DMS79 (cell line): Measurements from ENCODE around the gene PDHB.
"Not testable (repeated sequence)": the region's sequence is repeated elsewhere in the genome, so short reads cannot be mapped to it uniquely, and the experiment has no call there.

ENCODE experiments used
- DNase-seq: peaks from one replicate; lab custom pipeline; 2025; lab: John Stamatoyannopoulos, UW

The PDHB gene

GRCh38 chr3:58437276-58437675 lies 3.6 kb upstream of the PDHB start:
- not testable (repeated sequence) for DNase-seq

GRCh38 chr3:58434990-58435389 lies 1.4 kb upstream of the PDHB start:
- no peak for DNase-seq

GRCh38 chr3:58434511-58434910 lies 879 bp upstream of the PDHB start:
- DNase-seq, result no peak

GRCh38 chr3:58434168-58434504 lies 504 bp upstream of the PDHB start:
- DNase-seq, result no peak

GRCh38 chr3:58432905-58433304 lies 727 bp downstream of the PDHB start:
- DNase-seq, result no peak

- DNase-seq, result no peak
Observed at GRCh38 chr3:58429657-58430056, 4.0 kb downstream of the PDHB start.

- DNase-seq, result no peak
Observed at GRCh38 chr3:58427661-58428361, 5.8 kb downstream of the PDHB start.

GRCh38 chr3:58425782-58426181 lies 7.8 kb downstream of the PDHB start:
- DNase-seq, result no peak

- no peak for DNase-seq
Observed at GRCh38 chr3:58424613-58425012, 9.0 kb downstream of the PDHB start.

- no peak for DNase-seq
Observed at GRCh38 chr3:58422756-58423325, 10.8 kb downstream of the PDHB start.

GRCh38 chr3:58421004-58421403 lies 12.6 kb downstream of the PDHB start:
- DNase-seq, result no peak

GRCh38 chr3:58419780-58420507 lies 13.7 kb downstream of the PDHB start:
- no peak for DNase-seq

- no peak for DNase-seq
Observed at GRCh38 chr3:58418227-58418626, 15.4 kb downstream of the PDHB start.

GRCh38 chr3:58417075-58417474 lies 16.6 kb downstream of the PDHB start:
- DNase-seq, result no peak

GRCh38 chr3:58416191-58416590 lies 17.4 kb downstream of the PDHB start:
- no peak for DNase-seq

GRCh38 chr3:58414538-58415197 lies 19.0 kb downstream of the PDHB start:
- DNase-seq, result peak; percentile 5

GRCh38 chr3:58411851-58412830 lies 21.5 kb downstream of the PDHB start:
- no peak for DNase-seq

- no peak for DNase-seq
Observed at GRCh38 chr3:58411036-58411435, 22.6 kb downstream of the PDHB start.

- no peak for DNase-seq
Observed at GRCh38 chr3:58409663-58410062, 24.0 kb downstream of the PDHB start.

- DNase-seq, result no peak
Observed at GRCh38 chr3:58408906-58409305, 24.7 kb downstream of the PDHB start.

- DNase-seq, result no peak
Observed at GRCh38 chr3:58404396-58404795, 29.2 kb downstream of the PDHB start.
